Hematopoietic multipotent progenitor cell treated with erythropoietin and hydrocortisone succinate and interleukin-3 and kit ligand, for 6 days (in vitro differentiated cells): Measurements from ENCODE around the gene DCLK1.

Experiments
- DNase-seq: peaks from one replicate; pipeline ENCODE4 v3.0.0-alpha.2; 2015

DCLK1 gene

DNA sequence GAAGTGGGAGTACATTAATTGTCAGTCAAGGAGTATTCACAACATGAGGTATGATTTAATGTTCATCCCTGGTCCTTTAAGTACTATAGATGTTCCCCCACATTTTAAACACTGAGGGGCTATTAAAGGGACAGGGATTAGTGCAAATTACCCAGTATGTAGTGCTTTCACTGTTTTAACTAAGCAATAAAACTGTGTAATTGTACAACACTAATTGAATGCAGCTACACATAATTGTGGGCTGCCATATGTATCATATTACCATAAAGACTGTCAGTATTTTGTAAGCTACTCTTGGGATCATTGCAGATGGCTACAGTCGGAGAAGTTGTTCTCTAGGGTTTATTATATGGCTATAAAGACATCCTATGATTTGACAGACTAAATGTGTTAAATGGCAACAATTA lies 316.6 kb downstream of the DCLK1 start:
- DNase-seq, result no peak

DNA sequence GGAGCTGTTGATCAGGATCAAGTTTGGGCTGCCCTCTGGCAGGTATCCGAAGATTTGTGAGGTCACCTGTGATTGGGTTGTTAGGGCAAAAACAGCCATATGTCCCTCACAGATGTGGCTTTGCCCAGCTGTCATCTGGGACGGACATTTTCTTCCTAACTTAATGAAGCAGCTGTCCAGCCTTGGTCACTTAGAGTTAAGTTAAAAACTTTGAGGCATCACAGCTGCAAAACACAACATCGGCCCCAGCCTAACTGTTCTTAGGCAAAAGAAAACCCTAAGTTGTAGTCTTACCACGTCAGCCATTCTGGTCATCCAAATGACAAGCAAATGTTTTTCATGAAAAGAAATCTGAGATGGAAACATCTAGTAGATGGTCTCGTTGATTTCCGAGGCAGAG lies 318.4 kb downstream of the DCLK1 start:
- no peak for DNase-seq

DNA sequence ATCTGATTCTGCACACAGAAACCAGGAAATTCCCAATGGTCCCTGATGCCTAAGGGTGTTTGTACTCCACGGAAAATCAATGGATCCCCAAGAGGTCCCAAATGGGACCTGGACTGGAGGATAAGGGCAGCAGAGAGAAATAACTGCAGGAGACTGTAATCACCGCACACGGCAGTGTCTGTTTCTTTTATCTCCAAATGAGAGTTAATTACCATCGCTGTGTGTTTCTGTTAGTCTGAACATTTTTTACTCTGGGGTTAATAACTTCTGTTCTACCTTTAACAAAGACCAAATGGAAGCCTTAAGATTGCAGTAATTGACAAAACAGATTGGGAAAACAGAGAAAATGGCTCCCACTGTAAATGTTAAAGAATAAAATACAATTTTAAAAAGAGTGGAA lies 320.9 kb downstream of the DCLK1 start:
- no peak for DNase-seq

DNA sequence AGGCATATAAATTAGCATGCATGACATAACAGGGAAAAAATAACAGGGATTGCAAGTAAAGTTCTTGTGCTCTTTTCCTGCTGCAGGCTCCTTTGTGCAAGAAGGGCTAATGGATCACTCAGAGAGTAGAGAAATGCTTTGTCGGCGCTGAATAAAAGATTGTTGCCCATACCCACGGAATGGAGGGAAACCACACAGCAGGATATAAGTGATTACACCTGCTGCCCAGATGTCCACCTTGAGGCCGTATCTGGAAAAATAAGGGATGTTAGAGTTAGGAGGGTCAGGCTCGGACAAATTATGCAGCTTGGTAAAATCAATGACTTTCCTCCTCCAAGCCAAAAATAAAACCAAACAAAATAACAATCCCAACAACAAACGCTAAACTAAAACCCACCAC lies 322.3 kb downstream of the DCLK1 start:
- DNase-seq, result no peak

DNA sequence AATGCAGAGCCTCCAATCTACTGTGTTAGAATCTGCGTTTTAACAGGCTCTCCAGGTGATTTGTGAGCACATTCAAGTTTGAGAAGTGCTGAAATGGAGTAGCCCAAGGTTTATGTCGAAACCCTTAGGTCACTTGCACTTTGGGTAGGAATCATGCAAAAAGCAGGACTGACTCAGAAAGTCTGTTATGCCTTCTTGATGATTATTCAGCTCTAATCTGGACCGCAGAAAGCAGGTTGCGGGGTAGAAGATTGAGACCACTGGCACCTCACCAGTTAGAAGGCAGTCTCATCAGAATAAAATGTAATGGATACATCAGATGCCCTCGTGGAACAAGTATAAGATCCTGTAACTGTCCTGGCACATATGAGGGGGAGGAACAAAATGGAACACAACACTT lies 326.3 kb downstream of the DCLK1 start:
- DNase-seq, result no peak

DNA sequence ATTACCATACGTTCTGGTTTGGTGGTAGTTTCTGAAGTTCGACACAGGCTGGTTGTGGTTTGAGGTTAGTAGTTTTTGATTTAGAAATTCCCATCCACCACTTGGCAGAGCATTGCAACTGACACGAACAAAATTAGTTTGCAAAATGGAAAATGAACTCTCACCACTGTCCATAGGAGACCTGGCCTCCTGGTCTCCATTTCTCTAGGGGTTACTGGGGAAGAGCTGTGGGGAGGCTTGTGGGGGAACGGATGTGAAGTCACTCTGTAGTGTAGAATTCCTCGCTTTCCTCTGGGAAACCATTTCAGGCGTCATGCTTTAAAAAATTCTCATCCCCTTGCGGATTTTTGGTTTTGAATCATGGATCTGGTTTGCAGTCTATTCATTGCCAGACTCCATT lies 333.2 kb downstream of the DCLK1 start:
- no peak for DNase-seq

DNA sequence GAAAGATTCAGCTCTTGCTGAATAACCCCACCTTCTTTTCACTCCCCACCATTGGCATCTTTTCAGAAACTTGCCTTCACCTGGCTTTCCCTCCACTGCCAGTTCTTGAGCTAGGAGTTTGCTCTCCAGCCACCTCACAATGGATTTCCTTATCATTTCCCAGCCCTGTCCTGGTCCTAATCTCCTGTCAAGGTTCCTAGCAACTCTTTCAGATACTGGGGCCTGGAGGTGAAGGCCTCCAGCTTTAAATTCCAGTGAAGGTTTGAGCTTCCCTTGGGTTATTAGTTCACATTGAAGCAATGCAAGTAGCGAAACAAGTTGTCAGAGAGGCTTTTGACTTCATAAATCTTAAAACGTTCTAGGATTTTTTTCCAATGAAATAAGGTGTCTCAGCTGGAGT lies 333.9 kb downstream of the DCLK1 start:
- no peak for DNase-seq

DNA sequence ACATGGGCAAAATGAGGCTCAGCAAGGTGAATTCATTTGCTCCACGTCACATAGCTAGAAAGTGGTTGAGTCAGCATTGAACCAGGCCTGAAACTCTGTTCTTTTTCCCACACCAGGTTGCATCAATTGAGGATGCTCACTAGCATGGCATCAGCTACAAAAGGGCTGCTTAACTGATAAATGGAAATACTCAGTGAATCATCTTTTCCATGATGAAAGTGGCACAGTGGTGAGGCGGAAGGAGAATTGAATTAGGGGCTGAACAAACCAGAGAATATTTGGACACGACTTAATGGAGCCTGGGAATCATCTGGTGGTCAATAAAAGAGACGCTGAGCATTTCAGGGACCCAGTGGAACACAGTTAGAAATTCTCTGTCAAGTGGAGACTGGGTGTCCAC lies 334.6 kb downstream of the DCLK1 start:
- no peak for DNase-seq

DNA sequence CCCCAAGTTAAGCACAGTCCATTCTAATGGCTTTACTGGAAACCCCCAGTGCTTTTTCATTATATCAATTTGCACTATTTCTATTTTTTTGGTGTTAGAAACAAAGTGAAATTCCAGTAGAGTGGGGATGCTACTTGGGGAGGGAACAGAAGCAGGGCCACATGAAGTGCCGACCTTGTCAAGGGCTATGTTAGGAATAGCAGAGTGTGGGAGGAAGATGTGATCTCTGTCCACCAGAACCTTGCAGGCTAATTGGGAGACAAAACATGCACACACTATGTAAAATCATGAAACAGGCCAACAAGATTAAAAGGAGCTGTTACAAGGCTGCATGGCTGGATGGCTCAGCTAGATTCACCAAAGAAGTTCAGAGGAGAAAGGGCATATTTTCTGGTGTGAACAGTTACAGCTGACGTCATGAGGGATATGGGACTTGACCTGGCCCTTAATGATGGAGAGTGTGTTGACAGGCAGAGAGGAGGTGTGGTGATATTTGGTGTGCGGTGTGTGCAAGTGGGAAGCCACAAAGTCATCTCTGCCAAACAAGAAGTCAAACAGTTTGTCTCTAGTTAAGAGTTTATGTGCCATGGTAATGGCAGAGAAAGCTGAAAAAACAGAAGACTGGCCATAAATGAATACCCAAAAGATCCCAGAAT lies 336.3 kb downstream of the DCLK1 start:
- DNase-seq, result no peak

DNA sequence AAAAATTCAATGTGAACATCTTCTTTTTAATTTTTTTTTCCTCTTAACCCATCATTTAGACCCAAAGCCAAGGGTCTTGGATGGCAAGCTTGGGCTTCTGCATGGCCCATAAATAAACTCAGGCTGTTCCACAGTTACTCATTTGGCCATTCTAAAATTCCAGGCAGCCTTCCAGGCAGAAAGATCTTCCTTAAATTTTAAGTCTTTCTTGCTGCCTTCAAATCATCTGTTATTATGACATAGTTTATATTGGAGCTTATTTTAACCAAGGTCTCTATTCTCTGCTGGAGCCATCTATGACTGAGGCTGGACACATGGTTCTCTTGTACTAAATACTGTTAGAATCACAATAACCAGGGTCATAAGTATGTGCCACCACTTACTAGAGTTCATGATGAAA lies 337.4 kb downstream of the DCLK1 start:
- DNase-seq, result no peak

DNA sequence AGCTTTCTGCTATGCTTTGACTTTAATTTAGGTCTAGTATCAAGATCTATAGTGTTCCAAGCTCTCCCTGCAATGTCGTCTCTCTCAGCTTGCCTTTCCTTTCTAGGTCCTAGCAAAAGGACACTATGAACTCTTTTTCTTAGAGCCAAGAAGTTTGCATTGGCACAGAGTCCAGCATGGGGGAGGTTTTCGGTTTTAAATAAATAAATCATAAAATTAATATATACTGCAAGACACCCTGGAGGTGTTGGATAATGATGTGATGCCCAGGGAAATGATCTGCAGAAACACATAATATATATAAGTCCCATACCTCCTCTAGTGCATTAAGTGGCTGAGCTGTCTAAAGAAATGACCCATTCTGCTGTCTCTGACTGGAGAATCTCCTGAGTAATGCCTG lies 338.3 kb downstream of the DCLK1 start:
- no peak for DNase-seq

DNA sequence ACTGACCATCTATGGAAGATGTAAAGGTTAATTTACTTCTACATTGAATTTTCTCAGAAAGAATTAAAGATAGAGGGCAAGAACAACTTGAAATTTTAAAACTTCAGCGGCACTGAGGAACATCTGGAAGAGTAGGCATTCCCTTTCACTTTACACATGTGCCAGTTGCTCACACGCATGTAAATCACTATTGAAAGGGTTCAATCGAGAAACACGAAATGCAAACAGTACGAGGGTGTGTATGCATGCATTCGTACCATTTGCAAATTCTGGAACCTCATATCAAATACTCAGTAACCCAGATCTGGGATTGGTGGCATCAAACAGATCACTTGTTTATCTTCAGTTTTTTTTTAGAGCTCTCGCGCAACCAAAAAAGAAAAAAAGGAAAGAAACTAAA lies 339.2 kb downstream of the DCLK1 start:
- no peak for DNase-seq

DNA sequence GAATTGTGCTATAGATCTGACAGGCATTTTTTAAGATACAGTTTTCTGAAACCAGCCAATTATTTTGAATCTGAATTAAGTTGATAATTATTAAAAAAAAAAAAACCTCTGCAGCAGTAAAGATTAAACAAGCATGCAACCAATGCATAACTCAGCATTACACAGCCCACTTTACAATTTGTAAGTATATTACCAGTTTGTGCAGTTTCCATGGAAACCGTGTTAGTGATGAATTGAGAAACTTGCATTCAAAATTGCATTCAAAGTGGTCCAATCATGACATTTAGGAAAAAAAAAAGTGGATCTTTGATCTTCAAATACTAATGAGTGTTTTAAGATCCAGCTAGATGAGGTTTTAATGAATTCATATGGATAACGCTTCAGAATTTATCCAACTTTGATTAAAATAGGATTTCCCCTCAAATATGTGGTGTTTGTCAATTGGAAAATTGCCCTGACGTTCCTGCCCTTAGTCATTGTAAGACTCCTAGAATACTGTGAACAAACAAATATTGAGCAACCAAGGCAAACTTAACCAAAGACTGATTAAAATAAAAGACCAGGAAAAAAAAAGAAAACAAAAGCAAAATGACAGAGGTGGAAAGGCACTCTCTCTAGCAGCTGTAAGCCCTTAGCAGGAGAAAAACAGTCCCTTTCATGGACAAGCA lies 339.9 kb downstream of the DCLK1 start:
- DNase-seq, result no peak

DNA sequence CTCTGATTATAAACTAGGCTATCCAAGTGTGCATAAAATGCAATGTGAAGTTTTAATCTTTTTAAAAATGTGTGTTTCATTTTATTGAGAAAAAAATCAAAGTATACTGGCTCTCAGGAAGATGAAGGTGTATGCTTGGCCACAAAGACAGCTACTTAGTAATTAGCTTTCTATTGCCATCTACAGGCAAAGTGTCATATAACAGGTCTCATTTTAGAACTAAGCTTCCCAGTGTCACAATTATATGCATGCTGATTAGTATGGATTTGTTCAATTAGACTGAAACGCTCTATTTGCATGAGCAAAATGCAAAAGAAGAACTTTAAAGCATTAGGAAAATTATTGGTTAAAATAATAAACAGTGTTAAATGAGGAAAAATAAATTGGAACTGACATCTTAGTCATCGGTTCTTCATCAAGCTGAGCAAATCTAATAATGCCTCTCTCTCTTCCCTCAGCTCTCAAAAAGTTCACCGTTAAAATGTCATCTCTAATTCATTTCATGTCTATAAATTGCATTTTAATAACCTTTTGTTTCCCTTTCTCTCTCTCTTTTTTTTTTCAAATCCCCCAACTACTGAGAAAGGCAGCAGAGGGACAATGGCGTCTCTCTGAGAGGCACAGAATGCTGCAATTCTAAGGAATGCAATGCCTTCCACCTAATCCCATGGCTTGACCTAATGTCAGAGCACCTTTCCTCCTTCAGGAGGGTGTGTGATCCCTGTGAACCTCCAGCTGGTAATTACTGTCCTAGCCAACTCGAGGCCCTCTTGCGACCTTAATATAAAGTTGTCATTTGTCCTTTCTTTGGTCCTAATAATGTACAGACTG lies 341.6 kb downstream of the DCLK1 start:
- DNase-seq, result peak; percentile 67

DNA sequence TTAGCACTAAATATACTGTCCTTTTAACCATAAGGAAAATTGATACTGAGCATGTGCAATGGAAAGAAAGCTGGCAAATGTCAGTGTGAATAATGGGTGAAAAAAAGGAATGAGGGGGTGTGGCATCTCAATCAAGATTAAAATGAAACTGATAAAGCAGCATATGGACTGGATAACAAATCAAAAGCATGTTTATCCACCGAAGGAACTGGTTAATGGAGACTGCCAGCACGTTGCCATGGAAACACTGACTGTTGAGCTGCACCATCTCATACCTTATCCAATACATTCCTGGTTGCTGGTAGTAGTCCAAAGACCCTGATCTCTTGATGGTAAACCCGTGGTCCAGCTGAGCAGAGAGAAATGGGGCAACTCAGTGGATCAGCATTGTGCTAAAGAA lies 343.2 kb downstream of the DCLK1 start:
- no peak for DNase-seq

DNA sequence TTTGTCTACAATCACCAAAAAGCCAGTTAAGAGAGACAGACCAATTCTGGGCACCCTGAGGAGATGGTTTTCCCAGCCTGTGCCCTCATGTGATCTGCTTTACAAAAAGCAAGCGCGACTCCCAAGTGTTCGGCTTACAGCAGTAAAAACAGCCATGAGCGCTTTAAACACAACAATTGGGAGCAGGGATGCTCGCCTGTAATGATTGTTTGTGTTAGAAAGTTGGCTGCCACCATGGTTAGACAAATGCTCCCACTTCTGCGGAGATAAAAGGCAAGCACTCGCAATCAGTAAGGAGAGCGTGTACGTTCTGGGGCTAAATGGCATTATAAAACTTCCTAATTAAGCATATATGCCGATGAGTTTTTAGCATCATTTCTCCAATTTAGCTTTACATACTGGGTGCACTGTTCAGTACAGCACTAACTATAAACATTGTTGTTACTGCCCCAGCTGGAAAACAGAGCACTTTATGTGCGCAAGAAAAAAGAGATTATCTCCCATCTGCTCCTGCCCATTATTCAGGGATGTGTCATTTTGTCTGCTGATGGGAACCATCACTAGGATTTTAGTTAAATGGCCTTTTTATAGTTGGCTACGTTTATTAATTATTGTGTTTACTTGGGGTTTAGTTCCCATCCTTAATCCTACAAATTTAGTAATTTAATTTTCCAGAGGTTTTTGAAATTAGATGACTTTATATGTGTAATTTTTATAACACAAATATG lies 345.4 kb downstream of the DCLK1 start:
- no peak for DNase-seq

DNA sequence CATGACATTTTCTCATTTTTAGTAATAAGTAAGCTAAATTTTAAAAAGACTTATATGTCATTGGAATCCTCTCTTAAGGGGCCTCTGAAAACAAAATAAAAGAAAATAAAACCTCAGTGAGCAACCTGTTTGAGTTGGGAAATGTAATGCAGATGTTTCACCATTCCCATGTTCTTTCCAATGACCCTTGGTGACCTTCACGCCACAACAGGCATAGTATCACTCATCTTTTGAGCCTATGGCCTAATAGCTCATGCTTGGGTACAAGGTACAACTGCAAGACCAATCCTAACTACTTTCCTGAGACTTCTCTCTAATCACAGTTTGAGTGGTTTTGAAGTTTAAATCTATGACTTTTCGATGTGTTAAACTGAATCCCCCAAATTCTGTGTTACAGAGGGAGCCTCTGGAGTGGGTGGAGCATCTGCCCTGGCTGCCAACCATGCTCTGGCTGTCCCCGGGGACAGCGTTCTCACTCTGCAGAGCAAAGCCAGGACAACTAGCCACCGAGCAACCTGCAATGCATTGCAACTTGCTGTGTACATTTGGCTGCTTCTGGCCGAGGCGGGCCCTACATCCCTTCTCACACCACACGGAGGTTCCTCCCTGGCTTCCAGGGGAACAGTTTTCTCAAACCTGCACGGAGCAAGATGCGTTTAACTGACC lies 346.8 kb downstream of the DCLK1 start:
- DNase-seq, result no peak

DNA sequence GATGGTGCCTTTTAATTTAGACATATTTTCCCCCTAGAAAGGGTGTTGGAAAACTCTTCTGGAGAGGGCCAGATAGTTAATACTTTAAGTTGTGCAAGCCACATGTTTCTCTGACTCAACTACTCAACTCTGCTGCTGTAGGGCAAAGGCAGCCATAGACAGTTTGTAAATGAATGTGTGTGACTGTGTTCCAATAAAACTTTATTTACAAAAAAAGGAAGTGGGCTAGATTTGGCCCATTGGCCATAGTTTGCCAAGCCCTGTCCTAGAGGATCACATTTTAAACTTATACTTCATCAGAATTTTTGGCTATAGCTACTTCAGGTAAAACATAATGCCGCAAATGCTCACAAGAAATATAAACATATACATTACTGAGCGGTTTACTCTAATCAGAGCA lies 348.4 kb downstream of the DCLK1 start:
- DNase-seq, result no peak

DNA sequence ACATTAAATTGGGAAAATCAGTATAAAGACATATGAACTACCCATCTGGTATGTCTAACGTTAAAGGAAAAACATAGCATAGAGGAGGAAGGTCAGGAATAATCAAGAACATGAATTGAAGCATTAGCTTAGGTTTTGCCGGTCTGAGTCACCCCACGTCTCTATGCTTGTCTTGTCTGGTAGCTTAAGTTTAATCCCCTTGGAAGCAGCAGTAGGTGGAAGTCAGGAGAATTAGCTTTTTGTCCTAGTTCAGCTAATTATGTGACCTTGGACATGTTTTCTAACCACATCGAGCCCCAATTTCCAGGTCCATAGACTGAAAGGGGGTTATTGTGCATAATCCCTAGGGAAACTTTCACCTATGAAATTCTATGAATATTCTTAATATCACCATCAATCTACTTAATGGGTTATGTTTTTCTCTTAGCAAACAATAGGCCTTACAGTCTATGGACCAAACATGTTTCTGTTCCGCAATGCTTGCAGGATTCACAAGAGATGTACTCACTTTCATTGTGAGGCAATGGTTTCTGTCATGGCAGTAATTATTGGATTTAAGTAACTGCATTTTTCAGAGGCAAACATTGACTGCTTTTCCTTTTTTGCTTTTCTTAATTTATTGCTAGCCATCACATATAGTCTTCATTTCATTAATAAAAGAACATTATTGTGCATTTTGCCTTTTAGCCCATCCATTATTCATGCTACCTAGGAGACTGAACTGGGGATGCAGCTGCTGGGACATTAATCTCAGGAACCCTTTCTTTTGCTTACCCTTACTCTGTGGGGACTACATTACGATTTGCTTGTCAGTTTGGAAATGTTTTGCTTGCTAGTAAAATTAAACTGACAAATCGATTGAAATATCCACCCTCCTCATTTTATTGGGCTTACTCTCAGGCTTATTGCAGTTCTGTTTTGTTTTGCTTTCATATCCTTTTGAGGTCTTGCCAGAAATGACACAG lies 349.9 kb downstream of the DCLK1 start:
- no peak for DNase-seq

DNA sequence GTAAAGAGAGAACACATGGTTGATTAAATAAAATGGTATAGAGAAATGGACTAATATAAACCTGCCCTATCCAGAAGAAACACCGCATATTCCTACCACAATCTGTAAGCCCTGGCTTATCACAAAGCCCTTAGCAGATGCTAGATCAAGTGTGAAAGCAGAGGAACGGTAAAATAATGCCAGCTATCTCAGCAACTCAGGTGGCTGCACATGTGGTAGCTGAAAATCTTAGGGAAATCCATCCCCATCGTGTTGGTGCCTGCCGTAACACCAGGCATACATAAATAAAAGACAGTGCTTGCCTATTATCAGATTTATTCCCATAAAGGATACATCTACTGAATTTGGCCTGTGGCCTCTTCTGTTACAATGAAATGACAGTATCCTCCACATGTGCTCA lies 350.6 kb downstream of the DCLK1 start:
- DNase-seq, result no peak

DNA sequence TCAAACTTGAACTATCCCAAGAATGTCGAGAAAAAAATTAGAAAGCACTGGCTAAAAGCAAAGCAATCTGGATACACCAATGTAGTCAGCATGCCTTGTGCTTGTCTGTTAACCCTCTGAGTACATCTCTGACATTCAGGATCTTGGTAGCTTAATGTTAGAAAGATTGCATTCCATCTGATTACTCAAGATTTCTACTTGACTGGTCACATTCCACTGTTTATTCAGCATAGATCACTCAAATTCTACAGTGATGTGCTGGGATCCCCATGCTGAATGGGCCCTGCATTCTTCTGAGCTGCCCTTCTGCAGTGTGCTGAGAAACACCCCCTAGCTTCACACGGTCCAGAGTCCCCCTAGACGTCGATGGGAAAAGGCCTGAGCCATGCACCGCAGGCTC lies 359.3 kb downstream of the DCLK1 start:
- no peak for DNase-seq
